HepG2 (cell line): ENCODE data around the gene IL17D.

Experiments
- ARNT ChIP-seq: fragments of 450-650 bp; IDR thresholded peaks from 2 replicates; pipeline ENCODE4 v1.6.1; 2017
- ESRRA ChIP-seq: sonication (generic); formaldehyde crosslinking; IDR thresholded peaks from 2 replicates; pipeline ENCODE4 v1.5.1; 2020; ENCODE audit warnings: mild to moderate bottlenecking, low read depth, missing genetic modification reagents
- HNRNPUL1 ChIP-seq: fragments of 200-400 bp; formaldehyde crosslinking; IDR thresholded peaks from 2 replicates; pipeline ENCODE4 v1.6.1; 2017; ENCODE audit warnings: low read depth, mild to moderate bottlenecking, low read length, moderate library complexity
- PHF20 ChIP-seq: sonication (generic); formaldehyde crosslinking; IDR thresholded peaks from 2 replicates; pipeline ENCODE4 v1.5.0; 2020; ENCODE audit warnings: mild to moderate bottlenecking, missing genetic modification reagents
- PHF21A ChIP-seq: sonication (generic); formaldehyde crosslinking; IDR thresholded peaks from 2 replicates; pipeline ENCODE4 v1.5.0; 2020; ENCODE audit warnings: mild to moderate bottlenecking, missing genetic modification reagents
- SMC3 ChIP-seq: IDR thresholded peaks from 2 replicates; pipeline ENCODE4 v1.6.1; 2011; ENCODE audit warnings: low read length, improper control_type of control experiment
- TAF15 ChIP-seq: fragments of 200-400 bp; formaldehyde crosslinking; IDR thresholded peaks from one replicate; pipeline ENCODE4 v1.6.1; 2018; ENCODE audit warnings: mild to moderate bottlenecking, low read depth, low read length; ENCODE audit not compliant: poor library complexity, severe bottlenecking
- ZNF44 ChIP-seq: sonication (generic); formaldehyde crosslinking; IDR thresholded peaks from 2 replicates; pipeline ENCODE4 v1.5.1; 2020; ENCODE audit warnings: mild to moderate bottlenecking, missing genetic modification reagents
- ZNF7 ChIP-seq: IDR thresholded peaks from 2 replicates; pipeline ENCODE4 v1.6.1; 2016; ENCODE audit warnings: missing biosample characterization, missing genetic modification reagents
- TF ChIP-seq, protein P1 (sequence below): sonication (generic); formaldehyde crosslinking; IDR thresholded peaks from 2 replicates; pipeline ENCODE4 v1.5.0; 2020; ENCODE audit warnings: missing genetic modification reagents
- TF ChIP-seq, protein P2 (sequence below): sonication (generic); formaldehyde crosslinking; conservative IDR thresholded peaks from 2 replicates; pipeline ENCODE4 v1.8.1; 2023; ENCODE audit warnings: missing genetic modification reagents
- TF ChIP-seq, protein P3 (sequence below): sonication (generic); formaldehyde crosslinking; IDR thresholded peaks from 2 replicates; pipeline ENCODE4 v1.5.0; 2020; ENCODE audit warnings: missing genetic modification reagents
- TF ChIP-seq, protein P4 (sequence below): sonication (generic); formaldehyde crosslinking; IDR thresholded peaks from 2 replicates; pipeline ENCODE4 v1.5.0; 2020; ENCODE audit warnings: missing genetic modification reagents

DNA sequence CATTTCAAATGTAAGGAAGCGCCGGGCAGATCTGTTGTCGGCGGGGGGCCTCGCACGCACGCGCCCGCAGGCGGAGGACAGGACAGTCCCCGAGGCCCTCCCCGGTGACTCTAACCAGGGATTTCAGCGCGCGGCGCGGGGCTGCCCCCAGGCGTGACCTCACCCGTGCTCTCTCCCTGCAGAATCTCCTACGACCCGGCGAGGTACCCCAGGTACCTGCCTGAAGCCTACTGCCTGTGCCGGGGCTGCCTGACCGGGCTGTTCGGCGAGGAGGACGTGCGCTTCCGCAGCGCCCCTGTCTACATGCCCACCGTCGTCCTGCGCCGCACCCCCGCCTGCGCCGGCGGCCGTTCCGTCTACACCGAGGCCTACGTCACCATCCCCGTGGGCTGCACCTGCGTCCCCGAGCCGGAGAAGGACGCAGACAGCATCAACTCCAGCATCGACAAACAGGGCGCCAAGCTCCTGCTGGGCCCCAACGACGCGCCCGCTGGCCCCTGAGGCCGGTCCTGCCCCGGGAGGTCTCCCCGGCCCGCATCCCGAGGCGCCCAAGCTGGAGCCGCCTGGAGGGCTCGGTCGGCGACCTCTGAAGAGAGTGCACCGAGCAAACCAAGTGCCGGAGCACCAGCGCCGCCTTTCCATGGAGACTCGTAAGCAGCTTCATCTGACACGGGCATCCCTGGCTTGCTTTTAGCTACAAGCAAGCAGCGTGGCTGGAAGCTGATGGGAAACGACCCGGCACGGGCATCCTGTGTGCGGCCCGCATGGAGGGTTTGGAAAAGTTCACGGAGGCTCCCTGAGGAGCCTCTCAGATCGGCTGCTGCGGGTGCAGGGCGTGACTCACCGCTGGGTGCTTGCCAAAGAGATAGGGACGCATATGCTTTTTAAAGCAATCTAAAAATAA is 18.2 kb downstream of the IL17D start:
- no peak for TF ChIP-seq HNRNPUL1
- TF ChIP-seq ZNF44 (CRISPR knock-in tag) = no peak
- no peak for TF ChIP-seq PHF20 (CRISPR knock-in tag)
- TF ChIP-seq, protein P1, sequence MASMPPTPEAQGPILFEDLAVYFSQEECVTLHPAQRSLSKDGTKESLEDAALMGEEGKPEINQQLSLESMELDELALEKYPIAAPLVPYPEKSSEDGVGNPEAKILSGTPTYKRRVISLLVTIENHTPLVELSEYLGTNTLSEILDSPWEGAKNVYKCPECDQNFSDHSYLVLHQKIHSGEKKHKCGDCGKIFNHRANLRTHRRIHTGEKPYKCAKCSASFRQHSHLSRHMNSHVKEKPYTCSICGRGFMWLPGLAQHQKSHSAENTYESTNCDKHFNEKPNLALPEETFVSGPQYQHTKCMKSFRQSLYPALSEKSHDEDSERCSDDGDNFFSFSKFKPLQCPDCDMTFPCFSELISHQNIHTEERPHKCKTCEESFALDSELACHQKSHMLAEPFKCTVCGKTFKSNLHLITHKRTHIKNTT = no peak
- TF ChIP-seq, protein P2, sequence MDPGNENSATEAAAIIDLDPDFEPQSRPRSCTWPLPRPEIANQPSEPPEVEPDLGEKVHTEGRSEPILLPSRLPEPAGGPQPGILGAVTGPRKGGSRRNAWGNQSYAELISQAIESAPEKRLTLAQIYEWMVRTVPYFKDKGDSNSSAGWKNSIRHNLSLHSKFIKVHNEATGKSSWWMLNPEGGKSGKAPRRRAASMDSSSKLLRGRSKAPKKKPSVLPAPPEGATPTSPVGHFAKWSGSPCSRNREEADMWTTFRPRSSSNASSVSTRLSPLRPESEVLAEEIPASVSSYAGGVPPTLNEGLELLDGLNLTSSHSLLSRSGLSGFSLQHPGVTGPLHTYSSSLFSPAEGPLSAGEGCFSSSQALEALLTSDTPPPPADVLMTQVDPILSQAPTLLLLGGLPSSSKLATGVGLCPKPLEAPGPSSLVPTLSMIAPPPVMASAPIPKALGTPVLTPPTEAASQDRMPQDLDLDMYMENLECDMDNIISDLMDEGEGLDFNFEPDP (CRISPR knock-in tag) = no peak
- no peak for TF ChIP-seq TAF15
- TF ChIP-seq ZNF7 = no peak
- TF ChIP-seq PHF21A = no peak
- no peak for TF ChIP-seq SMC3
- no peak for TF ChIP-seq ESRRA
- TF ChIP-seq ARNT = no peak
- TF ChIP-seq, protein P3, sequence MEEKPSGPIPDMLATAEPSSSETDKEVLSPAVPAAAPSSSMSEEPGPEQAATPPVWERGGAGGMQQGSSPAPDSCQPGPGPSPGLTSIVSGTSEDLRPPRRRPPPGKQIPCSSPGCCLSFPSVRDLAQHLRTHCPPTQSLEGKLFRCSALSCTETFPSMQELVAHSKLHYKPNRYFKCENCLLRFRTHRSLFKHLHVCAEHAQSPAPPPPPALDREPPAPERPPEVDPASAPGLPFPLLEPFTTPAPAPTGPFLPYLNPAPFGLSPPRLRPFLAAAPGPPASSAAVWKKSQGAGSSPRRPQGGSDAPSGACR = no peak
- TF ChIP-seq, protein P4, sequence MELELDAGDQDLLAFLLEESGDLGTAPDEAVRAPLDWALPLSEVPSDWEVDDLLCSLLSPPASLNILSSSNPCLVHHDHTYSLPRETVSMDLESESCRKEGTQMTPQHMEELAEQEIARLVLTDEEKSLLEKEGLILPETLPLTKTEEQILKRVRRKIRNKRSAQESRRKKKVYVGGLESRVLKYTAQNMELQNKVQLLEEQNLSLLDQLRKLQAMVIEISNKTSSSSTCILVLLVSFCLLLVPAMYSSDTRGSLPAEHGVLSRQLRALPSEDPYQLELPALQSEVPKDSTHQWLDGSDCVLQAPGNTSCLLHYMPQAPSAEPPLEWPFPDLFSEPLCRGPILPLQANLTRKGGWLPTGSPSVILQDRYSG (CRISPR knock-in tag) = no peak
